Measurements from ENCODE around the gene ATG16L1.

The ATG16L1 gene

DNA sequence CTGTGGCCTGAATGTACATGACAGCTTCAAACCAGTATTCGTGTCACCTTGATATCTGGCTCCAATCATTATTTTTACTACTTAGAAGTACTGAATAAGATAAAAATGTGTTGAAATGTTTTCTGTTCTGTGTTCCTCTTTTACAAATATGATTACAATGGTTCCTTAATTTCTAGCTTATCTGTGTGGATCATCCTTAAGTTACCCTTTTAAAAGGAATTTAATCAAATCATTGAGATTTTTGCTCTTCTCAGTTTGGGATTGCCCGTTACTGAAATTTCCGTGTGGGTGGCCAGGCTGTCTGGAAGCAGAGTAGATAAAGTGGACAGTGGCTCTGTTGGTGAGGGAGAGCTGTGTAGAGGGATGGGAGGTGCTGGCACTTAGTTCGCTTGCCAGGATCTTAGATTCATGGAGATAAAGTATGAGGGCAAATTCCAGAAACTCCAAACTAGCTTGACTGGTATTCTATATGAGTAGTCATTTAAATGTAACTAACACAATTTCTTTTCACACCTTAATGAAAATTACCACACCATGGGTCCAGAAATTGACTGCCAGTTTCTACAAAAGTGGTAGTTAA lies 28.7 kb downstream of the ATG16L1 start:
- TF ChIP-seq GATA2 (IDR thresholded peaks at IDR 0.05; ENCODE audit: low read depth, low read length) (peak; percentile 69), GATA3 (IDR thresholded peaks at IDR 0.05; ENCODE audit: low read depth, low read length) (no peak)

DNA sequence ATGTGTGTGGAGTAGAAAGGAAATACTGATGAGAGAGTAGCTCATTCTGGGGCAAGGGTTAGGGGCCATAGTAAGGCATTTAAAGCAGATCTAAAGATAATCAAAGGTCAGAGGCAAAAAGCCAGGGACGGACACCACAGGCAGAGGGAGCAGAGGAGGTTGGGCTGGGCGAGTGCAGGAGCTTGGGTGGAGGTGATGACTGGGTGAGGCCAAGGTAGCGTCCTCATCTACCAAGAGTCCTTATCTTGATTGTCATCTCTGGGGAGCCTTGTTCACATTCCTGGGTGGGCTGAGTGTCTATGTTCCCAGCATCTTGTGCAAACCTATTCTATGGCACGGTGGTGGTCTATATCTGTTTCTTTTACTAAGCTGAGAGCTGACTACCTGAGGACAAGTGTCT lies 30.1 kb downstream of the ATG16L1 start:
- TF ChIP-seq GATA3 (IDR thresholded peaks at IDR 0.05; ENCODE audit: low read depth, low read length) (no peak), GATA2 (IDR thresholded peaks at IDR 0.05; ENCODE audit: low read depth, low read length) (0 out of 2 replicates have a peak, but pooled peaks have one; percentile 54)

DNA sequence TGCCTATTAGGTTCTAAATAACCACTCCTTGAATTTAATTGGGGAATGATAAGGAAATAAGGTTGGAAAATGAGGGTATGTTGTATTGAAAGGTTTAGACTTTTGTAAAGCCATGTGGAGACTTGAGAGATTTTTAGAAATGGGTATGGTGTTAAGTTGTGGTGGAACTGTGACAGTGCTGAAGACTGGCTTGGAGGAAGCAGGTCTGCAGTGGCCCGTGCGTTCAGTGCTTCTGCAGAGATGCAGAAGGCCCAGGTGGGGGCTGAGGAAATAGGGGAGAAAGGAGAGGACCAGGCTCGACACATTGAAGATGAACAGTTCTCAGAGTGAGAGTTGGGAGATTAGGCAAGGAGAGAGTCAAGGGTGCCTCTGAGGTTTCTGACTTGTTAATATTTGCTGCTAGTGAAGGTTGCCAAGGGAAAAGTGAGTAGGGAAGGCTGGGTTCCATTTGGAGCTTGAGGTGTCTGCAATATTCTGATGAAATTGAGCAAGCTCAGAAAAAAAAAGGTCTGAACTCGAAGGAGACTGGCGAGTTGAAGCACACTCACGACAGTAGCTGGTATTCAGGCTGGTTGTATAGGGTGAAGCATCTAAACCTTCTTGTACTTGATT lies 30.6 kb downstream of the ATG16L1 start:
- TF ChIP-seq GATA2 (IDR thresholded peaks at IDR 0.05; ENCODE audit: low read depth, low read length) = no peak
- no peak for TF ChIP-seq GATA3 (IDR thresholded peaks at IDR 0.05; ENCODE audit: low read depth, low read length)

DNA sequence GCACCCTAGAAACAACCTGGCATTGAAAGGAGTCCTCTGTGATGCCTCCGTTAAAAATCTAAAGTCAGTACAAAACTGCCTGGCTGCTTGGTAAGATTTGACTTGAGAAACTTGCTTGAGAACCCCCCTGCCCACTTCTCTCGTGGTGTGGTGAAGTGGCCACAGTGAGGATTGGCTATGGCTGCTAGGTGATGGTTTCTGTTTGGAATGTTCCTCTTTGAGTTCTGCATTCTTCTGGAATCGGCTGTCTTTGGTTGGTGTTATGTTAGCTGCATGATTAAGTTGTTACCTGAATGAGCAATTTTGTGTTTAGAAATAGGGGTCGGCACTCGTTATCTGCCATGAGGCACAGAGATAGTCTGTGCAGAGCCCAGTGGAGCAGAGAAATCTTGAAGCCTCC lies 34.4 kb downstream of the ATG16L1 start:
- no peak for TF ChIP-seq GATA2 (IDR thresholded peaks at IDR 0.05; ENCODE audit: low read depth, low read length)
- TF ChIP-seq GATA3 (IDR thresholded peaks at IDR 0.05; ENCODE audit: low read depth, low read length) = no peak

DNA sequence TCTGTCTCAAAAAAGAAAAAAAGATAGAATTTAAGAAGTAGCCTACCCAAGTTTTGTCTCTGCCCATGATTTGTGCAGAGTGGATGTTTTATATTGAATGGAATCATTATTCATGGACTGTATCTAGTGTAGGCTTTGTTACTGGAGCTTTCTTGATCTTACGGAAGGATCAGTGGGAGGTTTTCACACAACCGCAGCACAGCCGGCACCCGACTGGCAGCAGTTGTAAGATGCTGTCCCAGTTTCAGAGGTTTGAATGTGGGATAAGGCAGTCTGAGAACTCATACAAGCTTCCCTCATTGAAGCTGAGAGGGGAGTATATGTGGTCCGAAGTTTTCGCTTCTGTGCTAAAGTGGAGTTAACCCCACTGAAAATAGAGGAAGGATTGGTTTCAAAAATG lies 36.4 kb downstream of the ATG16L1 start:
- TF ChIP-seq GATA2 (IDR thresholded peaks at IDR 0.05; ENCODE audit: low read depth, low read length) (no peak), GATA3 (IDR thresholded peaks at IDR 0.05; ENCODE audit: low read depth, low read length) (no peak)

DNA sequence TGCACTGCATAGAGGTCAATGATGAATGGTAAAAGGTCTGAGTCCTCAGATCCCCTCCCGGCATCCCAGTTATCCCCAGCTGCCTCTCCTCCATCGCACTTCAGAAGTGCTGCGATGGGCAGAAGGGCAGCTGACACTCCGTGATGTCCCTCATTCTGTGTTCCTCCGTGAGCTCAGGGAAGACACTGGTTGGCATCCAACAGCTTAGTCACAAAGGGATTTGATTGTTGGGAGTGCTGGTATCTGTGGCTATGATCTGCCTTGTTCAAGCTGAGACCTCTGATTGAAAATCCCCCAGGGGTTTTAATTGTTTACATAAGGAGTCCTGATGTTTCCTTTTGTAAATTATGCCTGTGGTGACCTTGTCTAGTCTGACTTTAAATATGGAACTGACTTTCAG lies 37.2 kb downstream of the ATG16L1 start:
- TF ChIP-seq GATA2 (IDR thresholded peaks at IDR 0.05; ENCODE audit: low read depth, low read length) = peak; percentile 30; the same call in 1 of the 2 replicates
- TF ChIP-seq GATA3 (IDR thresholded peaks at IDR 0.05; ENCODE audit: low read depth, low read length) = no peak

DNA sequence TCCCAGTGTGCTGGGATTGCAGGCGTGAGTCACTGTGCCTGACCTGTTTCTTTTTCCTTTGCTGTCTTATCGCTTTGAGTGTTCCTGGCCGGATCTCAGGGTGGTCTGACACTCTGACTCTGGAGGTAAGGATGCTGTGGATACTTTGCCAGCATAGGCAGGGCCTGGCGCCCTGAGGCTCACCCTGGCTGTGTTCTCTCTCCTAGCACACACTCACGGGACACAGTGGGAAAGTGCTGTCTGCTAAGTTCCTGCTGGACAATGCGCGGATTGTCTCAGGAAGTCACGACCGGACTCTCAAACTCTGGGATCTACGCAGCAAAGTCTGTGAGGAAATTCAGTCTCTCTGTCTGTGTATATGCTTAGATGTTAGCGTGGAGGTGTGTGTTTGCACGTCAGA lies 38.2 kb downstream of the ATG16L1 start:
- no peak for TF ChIP-seq GATA2 (IDR thresholded peaks at IDR 0.05; ENCODE audit: low read depth, low read length)
- TF ChIP-seq GATA3 (IDR thresholded peaks at IDR 0.05; ENCODE audit: low read depth, low read length) = no peak

DNA sequence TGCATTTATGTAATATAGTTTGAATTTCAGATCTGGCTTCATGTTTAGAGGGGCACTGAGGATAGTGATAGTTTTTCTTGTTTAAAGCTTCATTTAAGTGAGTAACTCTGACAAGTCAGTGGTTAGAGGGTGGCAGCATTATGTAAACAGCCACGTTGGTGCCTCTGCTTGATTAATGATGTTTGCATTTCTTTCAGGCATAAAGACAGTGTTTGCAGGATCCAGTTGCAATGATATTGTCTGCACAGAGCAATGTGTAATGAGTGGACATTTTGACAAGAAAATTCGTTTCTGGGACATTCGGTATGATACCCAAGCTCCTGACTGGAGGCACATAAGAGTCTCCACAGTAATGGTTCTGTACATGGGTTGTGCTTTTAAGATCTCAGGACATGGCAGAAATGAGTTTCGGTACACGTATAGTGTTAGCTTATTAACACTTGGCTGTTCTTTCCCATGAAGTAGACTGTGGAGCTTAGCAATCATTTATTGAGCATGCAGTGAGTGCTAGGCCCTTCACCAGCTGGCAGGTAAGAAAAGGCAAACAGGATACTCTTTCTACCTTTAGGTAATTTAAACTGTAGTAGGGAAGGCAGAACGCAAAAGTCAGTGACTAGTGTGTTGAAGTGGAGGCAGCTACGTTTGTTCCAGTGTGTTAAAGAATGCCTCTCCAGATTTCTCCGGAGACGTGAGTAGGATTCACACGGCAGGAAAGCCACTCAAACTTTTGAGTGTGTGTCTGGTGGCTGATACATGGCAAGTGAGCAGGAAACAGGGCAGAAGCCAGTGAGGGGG lies 38.8 kb downstream of the ATG16L1 start:
- no peak for TF ChIP-seq GATA2 (IDR thresholded peaks at IDR 0.05; ENCODE audit: low read depth, low read length)
- no peak for TF ChIP-seq GATA3 (IDR thresholded peaks at IDR 0.05; ENCODE audit: low read depth, low read length)

DNA sequence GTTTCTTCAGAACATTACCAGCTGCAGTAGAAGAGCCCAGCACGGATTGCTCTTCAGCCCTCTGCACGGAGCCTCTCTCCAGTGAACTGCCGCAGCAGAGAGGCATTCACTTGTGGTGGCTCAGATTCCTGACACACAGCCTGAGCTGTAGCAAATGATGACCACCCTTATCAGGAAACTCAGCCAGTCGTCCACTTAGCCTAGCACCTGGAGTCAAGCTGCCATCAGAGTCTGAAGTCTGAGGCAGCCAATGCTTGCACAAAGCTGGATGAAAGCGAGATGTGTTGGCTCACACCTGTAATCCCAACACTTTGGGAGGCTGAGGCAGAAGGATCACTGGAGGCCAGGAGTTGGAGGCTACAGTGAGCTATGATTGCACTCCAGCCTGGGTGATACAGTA lies 44.4 kb downstream of the ATG16L1 start:
- no peak for TF ChIP-seq GATA2 (IDR thresholded peaks at IDR 0.05; ENCODE audit: low read depth, low read length)
- no peak for TF ChIP-seq GATA3 (IDR thresholded peaks at IDR 0.05; ENCODE audit: low read depth, low read length)

DNA sequence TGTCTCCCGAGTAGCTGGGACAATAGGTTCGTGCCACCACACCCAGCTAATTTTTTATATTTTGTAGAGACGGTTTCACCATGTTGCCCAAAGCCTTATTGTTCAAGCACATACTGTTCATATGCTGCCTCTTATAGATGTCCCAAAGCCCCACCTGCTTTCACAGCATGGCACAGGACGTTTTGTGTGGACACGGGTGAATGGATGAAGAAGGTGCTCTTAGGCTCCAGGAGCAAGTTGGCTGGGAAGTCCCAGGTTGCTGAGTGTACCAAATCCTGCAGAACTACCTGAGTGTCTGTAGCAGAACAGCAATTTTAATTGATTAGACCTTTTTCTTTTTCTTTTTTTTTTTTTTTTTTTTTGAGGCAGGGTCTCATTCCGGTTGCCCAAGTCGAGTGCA lies 45.6 kb downstream of the ATG16L1 start:
- no peak for TF ChIP-seq GATA2 (IDR thresholded peaks at IDR 0.05; ENCODE audit: low read depth, low read length)
- TF ChIP-seq GATA3 (IDR thresholded peaks at IDR 0.05; ENCODE audit: low read depth, low read length) = no peak

DNA sequence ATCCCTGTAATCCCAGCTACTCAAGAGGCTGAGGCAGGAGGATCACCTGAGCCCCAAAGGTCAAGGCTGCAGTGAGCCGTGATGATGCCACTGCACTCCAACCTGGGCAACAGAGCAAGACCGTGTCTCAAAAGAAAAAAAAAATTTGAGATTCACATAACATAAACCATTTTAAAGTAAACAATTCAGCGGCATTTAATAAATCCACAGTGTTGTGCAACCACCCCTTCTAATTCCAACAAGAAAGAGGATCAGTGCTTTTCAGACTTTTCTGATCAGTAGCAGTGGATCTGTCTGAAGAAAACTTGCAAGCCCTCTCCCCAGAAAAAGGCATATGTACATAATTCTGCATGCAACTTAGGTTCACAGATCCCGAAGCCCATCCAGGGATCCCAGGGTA lies 48.9 kb downstream of the ATG16L1 start:
- TF ChIP-seq GATA2 (IDR thresholded peaks at IDR 0.05; ENCODE audit: low read depth, low read length) = no peak
- no peak for TF ChIP-seq GATA3 (IDR thresholded peaks at IDR 0.05; ENCODE audit: low read depth, low read length)

DNA sequence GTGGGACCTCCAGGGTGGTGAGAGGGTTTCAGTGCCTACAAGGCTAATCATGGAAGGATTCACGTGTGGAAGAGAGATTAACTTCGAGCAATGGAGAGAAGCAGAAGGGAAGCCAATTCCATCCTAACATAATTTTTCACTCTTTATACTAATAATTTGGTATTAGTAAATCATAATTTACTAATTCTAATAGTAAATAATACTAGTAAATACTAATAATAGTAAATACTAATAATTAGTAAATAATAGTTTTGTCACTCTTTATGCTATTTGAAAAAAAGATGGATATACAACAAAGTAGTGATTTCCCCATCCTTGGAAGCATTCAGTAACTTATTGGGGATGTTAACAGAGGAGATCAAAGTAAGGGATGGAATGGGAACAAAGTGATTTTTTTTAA lies 49.8 kb downstream of the ATG16L1 start:
- TF ChIP-seq GATA3 (IDR thresholded peaks at IDR 0.05; ENCODE audit: low read depth, low read length) (no peak), GATA2 (IDR thresholded peaks at IDR 0.05; ENCODE audit: low read depth, low read length) (no peak)

DNA sequence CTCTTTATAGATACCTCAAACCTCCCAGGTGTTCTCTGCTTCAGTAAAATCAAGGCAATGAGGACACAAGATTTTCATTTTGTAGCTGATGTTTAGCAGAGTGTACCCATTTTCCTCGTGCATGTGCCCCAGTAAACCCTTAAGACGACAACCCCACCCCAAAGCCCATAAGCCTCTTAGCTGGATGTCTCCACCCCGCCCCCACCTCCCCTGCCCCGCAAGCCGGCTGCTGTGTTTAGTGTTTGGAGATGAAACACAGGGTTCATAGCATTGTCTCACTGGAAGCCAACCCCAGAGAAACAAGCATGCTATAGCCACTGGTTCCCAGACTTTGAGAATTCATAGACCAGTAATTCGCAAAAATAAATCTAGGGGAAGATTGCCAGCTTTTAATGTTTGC lies 50.3 kb downstream of the ATG16L1 start:
- TF ChIP-seq GATA2 (IDR thresholded peaks at IDR 0.05; ENCODE audit: low read depth, low read length) = no peak
- no peak for TF ChIP-seq GATA3 (IDR thresholded peaks at IDR 0.05; ENCODE audit: low read depth, low read length)

DNA sequence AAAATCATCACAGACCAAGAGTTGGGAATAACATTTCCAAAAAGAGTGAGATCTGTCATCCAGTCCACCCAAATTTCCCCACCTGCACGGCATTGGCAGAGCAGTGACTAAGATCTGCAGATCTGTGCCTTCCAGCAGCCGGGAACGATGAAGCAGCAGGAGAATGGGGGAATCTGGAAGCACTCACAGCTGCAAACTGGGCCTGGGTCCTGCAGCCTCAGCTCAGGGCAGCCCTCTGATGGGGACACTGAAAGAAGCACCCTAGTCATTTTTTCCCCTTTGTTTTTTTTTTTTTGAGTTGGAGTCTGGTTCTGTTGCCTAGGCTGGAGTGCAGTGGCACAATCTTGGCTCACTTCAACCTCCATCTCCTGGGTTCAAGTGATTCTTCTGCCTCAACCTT lies 51.8 kb downstream of the ATG16L1 start:
- no peak for TF ChIP-seq GATA2 (IDR thresholded peaks at IDR 0.05; ENCODE audit: low read depth, low read length)

DNA sequence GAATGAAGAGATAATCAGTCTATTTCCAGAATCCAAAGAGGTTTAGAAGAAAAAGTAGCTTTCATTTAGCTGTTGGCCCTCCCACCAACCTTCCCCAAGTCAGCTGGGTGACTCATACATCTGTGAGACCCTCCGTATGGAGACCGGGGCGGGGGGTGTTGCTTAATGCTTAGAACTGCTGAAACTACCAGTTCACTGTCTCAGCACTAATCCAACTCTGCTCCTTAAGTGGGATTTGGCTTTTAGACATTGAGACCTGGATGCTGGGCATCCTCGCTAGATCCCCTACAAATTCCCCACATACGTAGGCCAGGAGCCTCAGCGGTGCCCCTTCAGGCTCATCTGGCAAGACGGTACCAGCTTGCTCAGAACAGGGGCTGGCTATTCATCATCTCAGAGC lies 56.1 kb downstream of the ATG16L1 start, which contains the start of gene SAG:
SAG (plus strand) TSS at position 252 of the 400 bp plus-strand sequence. CDS start 1,374 bp downstream, outside the sequence.
- TF ChIP-seq GATA2 (IDR thresholded peaks at IDR 0.05; ENCODE audit: low read depth, low read length) (no peak), GATA3 (IDR thresholded peaks at IDR 0.05; ENCODE audit: low read depth, low read length) (no peak)
